HG02973 (cell line): Measurements from ENCODE around the gene SIRT3.

Experiments
- ATAC-seq: cut with Tn5 transposase; IDR thresholded peaks from one replicate; pipeline ENCODE4 v1.9.1; 2021; ENCODE audit warnings: moderate library complexity; ENCODE audit not compliant: unreplicated experiment

Gene SIRT3

DNA sequence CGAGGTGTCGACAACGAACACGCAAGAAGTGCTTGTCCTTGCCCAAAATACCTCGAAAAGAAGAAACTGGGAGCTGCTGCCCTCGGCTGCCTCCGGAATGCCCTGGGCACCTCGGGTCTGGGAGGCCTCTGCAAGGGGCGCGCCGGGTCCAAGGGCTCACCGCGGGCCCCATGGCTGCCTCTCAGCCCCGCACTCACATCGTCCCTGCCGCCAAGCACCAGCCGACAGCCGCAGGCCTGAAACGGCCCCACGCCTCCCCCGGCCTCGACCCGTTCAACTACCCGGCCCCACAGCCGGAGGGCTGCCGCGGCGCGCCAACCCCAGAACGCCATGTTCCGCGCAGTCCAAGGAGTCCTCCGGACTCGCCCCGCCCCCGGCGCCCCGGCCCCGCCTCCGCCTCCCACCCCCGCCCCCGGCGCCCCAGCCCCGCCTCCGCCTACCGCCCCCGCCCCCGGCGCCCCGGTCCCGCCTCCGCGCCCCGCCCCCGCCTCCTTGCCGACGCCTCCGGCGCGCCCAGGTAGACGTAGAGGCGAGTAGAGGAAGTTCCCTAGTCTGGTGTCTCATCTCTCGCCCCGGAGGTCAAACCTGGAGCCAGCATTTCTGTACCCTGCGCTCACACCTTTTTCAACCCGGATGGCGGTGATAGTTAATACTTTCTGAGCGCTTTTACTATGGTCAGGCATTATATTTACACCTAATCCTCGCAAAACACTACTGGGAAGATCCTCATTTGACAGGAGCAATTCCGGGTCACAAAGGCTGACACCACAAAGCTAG lies at the start of gene SIRT3:
TSS of gene SIRT3 (minus strand) at position 346 of the 777 bp plus-strand sequence. CDS start at position 332, 14 bp downstream.
- peak; percentile 73 for ATAC-seq

DNA sequence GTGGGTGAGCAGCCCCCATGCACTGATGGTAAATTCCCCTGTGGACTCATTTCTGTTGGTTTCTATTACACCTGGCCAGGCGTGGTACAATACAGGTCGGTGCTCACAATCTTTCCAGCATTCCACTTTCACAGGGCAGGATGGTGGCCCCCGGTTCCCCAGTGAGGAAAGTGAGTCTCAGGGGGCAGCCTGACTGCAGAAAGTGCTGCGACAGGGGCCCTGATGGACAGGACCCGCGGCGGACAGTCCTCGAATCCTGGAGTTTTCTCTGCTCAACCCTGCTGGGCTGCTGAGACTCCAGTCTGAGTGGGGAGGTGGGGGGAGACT lies 49.7 kb upstream of the SIRT3 start:
- no peak for ATAC-seq

DNA sequence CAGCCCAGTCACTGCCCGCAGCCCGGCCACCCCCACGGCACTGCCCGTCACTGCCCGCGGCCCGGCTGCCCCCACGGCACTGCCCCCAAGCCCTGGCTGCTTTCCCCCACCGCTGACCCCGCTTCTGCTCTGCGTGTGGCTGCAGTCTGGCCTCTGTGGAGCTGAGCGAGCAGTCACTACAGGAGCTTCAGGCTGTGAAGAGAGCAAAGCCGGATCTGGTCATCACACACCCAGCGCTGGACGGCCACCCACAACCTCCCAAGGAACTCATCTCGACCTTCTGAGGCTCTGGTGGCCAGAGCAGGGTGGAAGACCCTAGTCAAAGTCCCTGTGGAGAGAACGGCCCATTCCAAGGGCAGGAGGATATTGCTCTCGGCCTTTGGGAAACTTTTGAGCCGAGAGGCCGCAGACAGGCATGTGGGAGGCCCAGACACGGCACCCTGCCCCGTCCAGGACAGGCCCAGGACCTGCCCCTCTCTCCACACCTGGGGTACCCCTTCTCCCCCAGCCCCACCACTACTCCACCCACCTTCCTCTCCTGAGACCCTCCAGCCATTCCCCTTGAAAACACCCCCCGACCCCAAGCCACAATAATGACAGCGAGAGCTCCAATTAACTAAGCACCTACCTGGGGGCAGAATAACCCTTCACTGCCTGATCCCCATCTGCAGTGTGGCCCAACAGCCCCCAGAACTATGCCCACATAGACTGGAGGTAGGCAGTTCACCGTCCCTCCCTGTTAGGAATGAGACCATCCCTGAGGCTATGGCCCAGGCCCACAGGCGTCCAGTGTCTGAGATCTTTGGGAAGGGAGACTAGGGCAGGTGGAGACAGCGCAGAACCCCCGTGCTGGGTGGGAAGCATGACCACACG lies 49.1 kb upstream of the SIRT3 start:
- ATAC-seq, result no peak

- ATAC-seq, result no peak
Measured at GRCh38 chr11:284105-285020, 48.2 kb upstream of the SIRT3 start.

DNA sequence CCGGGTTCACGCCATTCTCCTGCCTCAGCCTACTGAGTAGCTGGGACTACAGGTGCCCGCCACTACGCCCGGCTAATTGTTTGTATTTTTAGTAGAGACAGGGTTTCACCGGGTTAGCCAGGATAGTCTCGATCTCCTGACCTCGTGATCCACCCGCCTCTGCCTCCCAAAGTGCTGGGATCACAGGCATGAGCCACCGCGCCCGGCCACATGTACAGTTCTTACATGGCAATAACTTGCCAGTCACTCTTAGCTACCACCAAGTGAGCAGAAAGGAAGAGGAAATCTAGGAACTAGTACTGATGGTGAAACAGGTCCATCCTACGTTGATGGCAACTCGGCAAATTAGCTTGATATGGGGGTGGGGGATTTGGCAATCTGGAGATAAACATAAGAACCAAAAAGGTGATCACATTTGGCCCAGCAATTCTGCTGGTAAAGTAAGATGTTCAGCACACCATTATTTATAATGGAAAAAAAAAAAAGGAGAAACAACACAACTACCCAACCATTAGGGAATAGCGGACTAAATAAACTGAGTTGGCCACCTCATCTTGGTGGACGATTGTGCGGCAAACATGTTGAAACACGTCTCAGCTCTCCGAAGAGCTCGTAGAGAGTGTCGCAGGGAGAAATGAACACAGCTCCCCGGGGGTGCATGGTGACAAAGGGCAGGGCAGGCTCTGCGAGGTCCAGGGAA lies 47.4 kb upstream of the SIRT3 start:
- ATAC-seq, result no peak

- ATAC-seq, result no peak
Measured at GRCh38 chr11:282630-283360, 46.7 kb upstream of the SIRT3 start.

DNA sequence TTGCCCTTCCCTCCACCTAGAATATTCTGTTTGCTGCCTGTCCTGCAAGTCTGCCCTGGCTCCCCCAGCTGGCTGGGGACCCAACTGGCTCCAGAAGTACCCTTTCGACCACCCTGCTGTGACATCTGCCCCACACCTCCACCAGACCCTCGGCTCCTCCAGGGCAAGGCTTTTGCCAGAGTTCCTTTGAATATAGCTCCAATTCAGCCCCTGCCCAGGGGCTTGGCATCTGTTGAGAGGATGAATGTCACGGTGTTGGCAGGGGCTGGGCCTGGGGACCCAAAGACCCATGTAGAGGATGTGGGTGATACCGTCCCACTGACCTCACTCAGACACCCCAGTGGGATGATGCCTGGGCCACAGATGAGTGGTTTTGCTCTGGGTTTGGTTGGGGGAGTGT lies 46.0 kb upstream of the SIRT3 start:
- no peak for ATAC-seq

GRCh38 chr11:281486-282161 lies 45.5 kb upstream of the SIRT3 start:
- no peak for ATAC-seq

DNA sequence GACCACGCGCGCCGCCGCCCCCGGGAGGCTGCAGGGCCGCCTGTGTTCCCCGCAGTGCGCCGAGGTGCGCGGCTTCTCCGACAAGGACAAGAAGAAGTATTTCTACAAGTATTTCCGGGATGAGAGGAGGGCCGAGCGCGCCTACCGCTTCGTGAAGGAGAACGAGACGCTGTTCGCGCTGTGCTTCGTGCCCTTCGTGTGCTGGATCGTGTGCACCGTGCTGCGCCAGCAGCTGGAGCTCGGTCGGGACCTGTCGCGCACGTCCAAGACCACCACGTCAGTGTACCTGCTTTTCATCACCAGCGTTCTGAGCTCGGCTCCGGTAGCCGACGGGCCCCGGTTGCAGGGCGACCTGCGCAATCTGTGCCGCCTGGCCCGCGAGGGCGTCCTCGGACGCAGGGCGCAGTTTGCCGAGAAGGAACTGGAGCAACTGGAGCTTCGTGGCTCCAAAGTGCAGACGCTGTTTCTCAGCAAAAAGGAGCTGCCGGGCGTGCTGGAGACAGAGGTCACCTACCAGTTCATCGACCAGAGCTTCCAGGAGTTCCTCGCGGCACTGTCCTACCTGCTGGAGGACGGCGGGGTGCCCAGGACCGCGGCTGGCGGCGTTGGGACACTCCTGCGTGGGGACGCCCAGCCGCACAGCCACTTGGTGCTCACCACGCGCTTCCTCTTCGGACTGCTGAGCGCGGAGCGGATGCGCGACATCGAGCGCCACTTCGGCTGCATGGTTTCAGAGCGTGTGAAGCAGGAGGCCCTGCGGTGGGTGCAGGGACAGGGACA lies 44.8 kb upstream of the SIRT3 start:
- no peak for ATAC-seq

GRCh38 chr11:279966-280705 lies 44.0 kb upstream of the SIRT3 start:
- ATAC-seq, result no peak

- ATAC-seq, result no peak
Measured at GRCh38 chr11:279040-279965, 43.2 kb upstream of the SIRT3 start.

DNA sequence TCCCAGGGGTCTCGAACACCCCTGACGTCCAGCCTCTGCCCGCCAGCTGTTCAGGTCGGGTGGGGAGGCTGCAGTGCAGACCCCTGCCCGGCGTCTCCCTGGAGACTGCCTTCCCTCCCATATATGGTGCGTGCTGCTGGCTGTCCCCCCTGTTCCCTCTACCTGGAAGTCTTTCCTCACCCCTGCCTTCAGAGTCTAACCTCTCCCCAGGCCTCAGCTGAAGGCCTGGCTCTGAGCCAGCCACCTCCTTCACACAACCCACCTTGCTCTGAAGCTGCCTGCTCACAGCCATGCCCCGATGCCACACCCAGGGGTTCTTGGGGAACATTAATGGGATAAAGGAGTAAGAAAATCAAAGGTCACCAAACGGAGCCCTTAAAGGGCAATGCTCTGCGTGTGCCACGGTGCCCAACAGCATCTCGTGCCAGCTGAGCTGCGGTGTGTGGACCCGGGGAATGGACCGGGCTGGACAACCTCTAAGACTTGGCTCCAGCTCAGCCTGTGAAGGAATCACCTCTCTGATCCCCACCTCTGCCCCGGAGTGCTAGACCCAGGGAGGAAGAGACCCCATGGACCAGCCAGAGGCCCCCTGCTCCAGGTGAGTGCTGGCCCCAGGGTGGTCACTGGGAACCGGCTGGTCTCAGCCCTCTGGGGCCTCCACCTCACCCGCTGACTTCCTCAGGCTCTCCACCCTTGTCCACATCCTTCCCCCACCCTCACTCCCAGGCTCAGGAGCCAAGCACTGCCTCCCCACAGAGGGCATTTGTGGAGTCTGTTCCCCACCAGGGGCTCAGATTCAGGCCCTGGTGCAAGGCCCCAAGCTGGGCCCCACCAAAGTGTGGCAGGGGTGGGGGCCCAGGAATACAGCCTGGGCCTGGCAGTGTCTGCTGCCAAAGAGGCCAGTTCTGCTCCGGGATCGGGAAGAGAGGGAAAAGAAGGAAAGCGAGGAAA lies 42.1 kb upstream of the SIRT3 start, which contains the start of gene NLRP6:
TSS of gene NLRP6 (plus strand) at position 407 of the 951 bp plus-strand sequence. CDS start at position 570, 163 bp downstream.
- ATAC-seq, result no peak

DNA sequence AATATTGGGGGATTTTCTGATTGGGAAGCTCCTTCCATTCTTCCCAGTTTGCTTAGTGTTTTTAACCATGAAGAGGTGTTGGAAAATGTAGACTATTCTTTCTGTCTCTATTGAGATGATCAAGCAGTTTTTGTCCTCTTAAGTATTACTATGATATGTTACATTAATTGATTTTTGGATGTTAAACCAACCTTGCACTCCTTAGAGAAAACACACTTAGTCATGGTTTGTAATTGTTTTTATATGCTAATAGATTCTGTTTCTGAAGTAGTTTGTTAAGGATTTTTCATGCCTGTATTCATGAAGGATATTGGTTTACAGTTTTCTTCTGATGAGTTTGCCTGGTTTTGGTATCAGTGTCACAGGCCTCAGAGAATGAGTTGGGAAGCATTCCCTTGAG lies 40.1 kb upstream of the SIRT3 start:
- ATAC-seq, result no peak

- no peak for ATAC-seq
Measured at GRCh38 chr11:272931-273198, 36.7 kb upstream of the SIRT3 start.

- ATAC-seq, result no peak
Measured at GRCh38 chr11:272195-272930, 36.2 kb upstream of the SIRT3 start.
